Smooth muscle cell (in vitro differentiated cells): ENCODE measurements around the gene THSD7A. TPM values are rescaled to one million over a fixed set of nuclear protein-coding genes. Genes with fewer than 3 reads are reported as not detected.
A peak's percentile ranks its signal among the peaks of the same experiment; 100 is the strongest.

Experiments used
- DNase-seq: peaks from one replicate; lab custom pipeline; 2025; ENCODE audit not compliant: unreplicated experiment; lab: John Stamatoyannopoulos, UW
- H2AFZ ChIP-seq: fragments of 200-600 bp; sonication (generic); 2 replicates; pipeline ENCODE4 v1.6.0; 2016; ENCODE audit warnings: antibody characterized with exemption, low read depth, mild to moderate bottlenecking
- H3F3A ChIP-seq: fragments of 200-600 bp; sonication (generic); 2 replicates; pipeline ENCODE4 v1.6.0; 2017; ENCODE audit warnings: antibody characterized with exemption, low read depth
- H3K27ac ChIP-seq: fragments of 200-600 bp; sonication (generic); 2 replicates; pipeline ENCODE4 v1.5.1; 2016; ENCODE audit warnings: low read depth, mild to moderate bottlenecking
- H3K27me3 ChIP-seq: fragments of 200-600 bp; sonication (generic); 2 replicates; pipeline ENCODE4 v1.6.1; 2016; ENCODE audit warnings: low read depth, mild to moderate bottlenecking
- H3K36me3 ChIP-seq: fragments of 200-600 bp; sonication (generic); 2 replicates; pipeline ENCODE4 v1.5.1; 2016; ENCODE audit warnings: low read depth
- H3K4me1 ChIP-seq: fragments of 200-600 bp; sonication (generic); 2 replicates; pipeline ENCODE4 v1.5.1; 2016; ENCODE audit warnings: low read depth
- H3K4me2 ChIP-seq: fragments of 200-600 bp; sonication (generic); 2 replicates; pipeline ENCODE4 v1.6.0; 2016; ENCODE audit warnings: mild to moderate bottlenecking
- H3K4me3 ChIP-seq: fragments of 200-600 bp; sonication (generic); 2 replicates; pipeline ENCODE4 v1.5.1; 2016; ENCODE audit warnings: mild to moderate bottlenecking
- H3K79me2 ChIP-seq: fragments of 200-600 bp; sonication (generic); 2 replicates; pipeline ENCODE4 v1.6.0; 2016; ENCODE audit warnings: low read depth, mild to moderate bottlenecking
- H3K9ac ChIP-seq: fragments of 200-600 bp; sonication (generic); 2 replicates; pipeline ENCODE4 v1.6.0; 2016; ENCODE audit warnings: low read depth
- H3K9me3 ChIP-seq: fragments of 200-600 bp; sonication (generic); replicated peaks from 2 replicates; pipeline ENCODE4 v1.5.1; 2016; ENCODE audit warnings: low read depth
- H4K20me1 ChIP-seq: fragments of 200-600 bp; sonication (generic); 2 replicates; pipeline ENCODE4 v1.6.0; 2016; ENCODE audit warnings: low read depth
- CTCF ChIP-seq: fragments of 200-600 bp; sonication (generic); IDR thresholded peaks from 2 replicates; pipeline ENCODE4 v1.5.1; 2017; ENCODE audit warnings: borderline replicate concordance, mild to moderate bottlenecking, antibody characterized with exemption; ENCODE audit not compliant: insufficient read depth, poor library complexity, severe bottlenecking
- WGBS: methylation state at CpG from one replicate; pipeline ENCODE4 v1.1.7; 2016; ENCODE audit warnings: low lambda C conversion rate; 5-methylcytosine and 5-hydroxymethylcytosine counted together
- polyA plus RNA-seq: library from polyadenylated mRNA; unstranded; fragments of >200 nt; fragmentation: Nextera tagmentation; extraction: Ambion mirVana; gene quantifications from 2 replicates; pipeline ENCODE4 v1.2.1, GENCODE V29; 2016
- total RNA-seq: library from RNA; depleted of rRNA; stranded (reverse); fragments of >200 nt; gene quantifications from 2 replicates; pipeline ENCODE4 v1.2.3, GENCODE V29; 2014

THSD7A gene
- total and polyA plus RNA-seq, 2 experiments from 2014 or later, result 1.7 to 2.7 TPM

- H3K27ac ChIP-seq, result no peak overlapping the region
- no peaks in the 10 kb centered on the region for H3K27me3 ChIP-seq
- no peak for DNase-seq
- H3F3A ChIP-seq, result no peaks in the 10 kb centered on the region
- 68% methylated on average over 3 of the region's 3 CpGs for WGBS
- H3K36me3 ChIP-seq, result no peaks in the 10 kb centered on the region
- no peak overlapping the region for H3K9ac ChIP-seq
- H3K4me2 ChIP-seq, result no peak overlapping the region
- H3K79me2 ChIP-seq, result no peaks in the 10 kb centered on the region
- no peaks in the 10 kb centered on the region for H4K20me1 ChIP-seq
- no peaks in the 10 kb centered on the region for H3K4me1 ChIP-seq
- H2AFZ ChIP-seq, result no peak overlapping the region
- no peak for TF ChIP-seq CTCF
- no peak overlapping the region for H3K4me3 ChIP-seq
- no peaks in the 10 kb centered on the region for H3K9me3 ChIP-seq
Observed at GRCh38 chr7:11767148-11767547, 64.8 kb downstream of the THSD7A start.

GRCh38 chr7:11760372-11760771 is 71.6 kb downstream of the THSD7A start:
- H3K4me1 ChIP-seq, result no peaks in the 10 kb centered on the region
- whole genome bisulfite sequencing, result 11% methylated on average over 3 of the region's 3 CpGs
- no peaks in the 10 kb centered on the region for H4K20me1 ChIP-seq
- no peaks in the 10 kb centered on the region for H3K36me3 ChIP-seq
- TF ChIP-seq CTCF, result no peak
- no peaks in the 10 kb centered on the region for H3K27me3 ChIP-seq
- no peaks in the 10 kb centered on the region for H3K79me2 ChIP-seq
- H3F3A ChIP-seq, result peaks cover 3% of the 10 kb centered on the region
- peak overlapping the region; percentile 43 for H3K4me2 ChIP-seq
- peak overlapping the region; percentile 49 for H2AFZ ChIP-seq
- H3K4me3 ChIP-seq, result no peak overlapping the region
- no peak overlapping the region for H3K9ac ChIP-seq
- no peak for DNase-seq
- no peaks in the 10 kb centered on the region for H3K9me3 ChIP-seq
- no peak overlapping the region for H3K27ac ChIP-seq

GRCh38 chr7:11758627-11759111 is 73.3 kb downstream of the THSD7A start:
- Histone ChIP-seq H2AFZ (peak overlapping the region; percentile 12), H3K4me2 (peak overlapping the region; percentile 75), H3K36me3 (no peaks in the 10 kb centered on the region), H3K79me2 (no peaks in the 10 kb centered on the region), H3K9ac (no peak overlapping the region), H3K4me3 (peak overlapping the region; percentile 19), H3F3A (peaks cover 3% of the 10 kb centered on the region), H4K20me1 (no peaks in the 10 kb centered on the region), H3K4me1 (no peaks in the 10 kb centered on the region), H3K27me3 (no peaks in the 10 kb centered on the region), H3K9me3 (no peaks in the 10 kb centered on the region), H3K27ac (peak overlapping the region; percentile 11)
- no peak for TF ChIP-seq CTCF
- DNase-seq, result no peak
- 8% methylated on average over 2 of the region's 2 CpGs for WGBS

GRCh38 chr7:11757153-11757552 is 74.8 kb downstream of the THSD7A start:
- Histone ChIP-seq H3K27ac (no peak overlapping the region), H3K4me1 (no peaks in the 10 kb centered on the region), H2AFZ (peak overlapping the region; percentile 1), H4K20me1 (no peaks in the 10 kb centered on the region), H3K27me3 (no peaks in the 10 kb centered on the region), H3K4me2 (no peak overlapping the region), H3K9ac (no peak overlapping the region), H3F3A (peaks cover 3% of the 10 kb centered on the region), H3K79me2 (no peaks in the 10 kb centered on the region), H3K9me3 (no peaks in the 10 kb centered on the region), H3K36me3 (no peaks in the 10 kb centered on the region), H3K4me3 (no peak overlapping the region)
- no peak for DNase-seq
- no peak for TF ChIP-seq CTCF
- WGBS, result 100% methylated on average over 1 of the region's 1 CpG
